Renal cortical epithelial cell (primary cell): Measurements from ENCODE around the gene KPNA2. TPM values are rescaled to one million over a fixed set of nuclear protein-coding genes. Genes with fewer than 3 reads are reported as not detected.

ENCODE experiments used
- total RNA-seq: library from RNA; depleted of rRNA; stranded (reverse); fragments of >200 nt; gene quantifications from 2 replicates; pipeline ENCODE4 v1.2.3, GENCODE V29; 2014

The KPNA2 gene
- total RNA-seq, 1 donor from 2014 or later, result 72.1 TPM

Other genes with a start within 250 kb of the KPNA2 start
- gene BPTF, start 210.2 kb upstream of the KPNA2 start, total RNA-seq, result 17.5 and 102 TPM in 2 replicates
- 8.5 and 9.7 TPM in 2 replicates for gene C17orf58, start 39.3 kb upstream of the KPNA2 start, total RNA-seq
- 53.7 and 60.3 TPM in 2 replicates for gene AMZ2, start 212.3 kb downstream of the KPNA2 start, total RNA-seq